NCI-H82 treated with DMSO at 0.1 percent for 48 hours (cell line): ENCODE measurements around the gene OR13J1.
"Not testable (repeated sequence)": the region's sequence is repeated elsewhere in the genome, so short reads cannot be mapped to it uniquely, and the experiment has no call there.

Experiments used
- DNase-seq: peaks from one replicate; lab custom pipeline; 2025; ENCODE audit not compliant: unreplicated experiment; lab: John Stamatoyannopoulos, UW

Gene OR13J1

DNA sequence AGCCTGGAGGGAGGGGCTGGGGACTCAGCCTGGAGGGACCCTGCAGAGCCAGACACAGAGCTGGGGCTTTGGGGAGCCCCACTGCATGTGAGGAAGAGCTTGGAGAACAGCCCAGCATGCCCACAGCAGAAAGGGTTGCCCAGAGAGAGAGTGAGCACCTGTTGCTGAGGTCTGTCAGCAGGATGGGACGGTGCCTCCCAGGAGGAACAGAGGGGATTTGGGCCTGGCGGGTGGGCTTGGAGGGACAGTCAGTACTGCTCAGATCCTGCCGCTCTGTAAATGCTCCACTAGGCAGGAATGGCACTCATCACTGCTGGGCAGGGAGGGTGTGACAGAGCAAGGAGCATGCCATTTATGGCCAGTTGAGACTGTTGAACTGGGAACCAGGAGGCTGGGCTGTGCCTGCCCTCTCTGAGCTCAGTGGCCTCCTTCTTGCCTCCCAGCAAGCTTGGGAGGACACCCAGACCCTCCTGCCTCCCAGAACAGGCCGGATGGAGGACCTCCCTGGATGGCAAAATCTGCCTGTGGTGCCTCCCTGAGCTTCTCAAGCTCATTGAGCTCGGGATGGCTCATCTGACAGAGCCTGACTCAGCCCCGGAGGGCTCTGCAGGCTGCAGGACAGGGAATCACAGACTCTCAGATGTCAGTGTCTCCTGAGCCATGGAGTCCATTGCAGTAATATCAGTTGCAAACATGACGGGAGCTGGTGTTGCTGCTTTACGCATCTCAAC is 35.0 kb upstream of the OR13J1 start:
- no peak for DNase-seq

DNA sequence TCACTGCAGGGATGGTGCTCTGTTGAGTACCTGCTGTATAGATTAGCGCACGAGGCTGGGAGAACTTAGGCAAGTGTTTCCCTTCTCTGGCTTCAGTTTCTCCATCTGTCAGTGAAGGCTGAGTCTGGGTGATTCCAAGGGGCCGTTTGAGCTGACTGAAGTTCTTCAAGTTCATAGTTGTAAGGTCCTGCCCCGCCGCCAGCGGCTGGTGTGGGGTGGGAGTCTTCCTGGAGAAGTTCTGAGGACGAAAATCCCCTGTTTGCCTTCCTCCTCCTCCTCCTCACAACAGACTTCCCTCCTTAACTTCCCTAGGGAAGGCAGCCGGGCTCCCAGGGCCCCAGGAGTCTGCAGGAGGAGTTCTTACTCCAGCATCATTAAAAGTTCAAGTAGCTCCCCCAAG is 34.1 kb upstream of the OR13J1 start:
- no peak for DNase-seq

DNA sequence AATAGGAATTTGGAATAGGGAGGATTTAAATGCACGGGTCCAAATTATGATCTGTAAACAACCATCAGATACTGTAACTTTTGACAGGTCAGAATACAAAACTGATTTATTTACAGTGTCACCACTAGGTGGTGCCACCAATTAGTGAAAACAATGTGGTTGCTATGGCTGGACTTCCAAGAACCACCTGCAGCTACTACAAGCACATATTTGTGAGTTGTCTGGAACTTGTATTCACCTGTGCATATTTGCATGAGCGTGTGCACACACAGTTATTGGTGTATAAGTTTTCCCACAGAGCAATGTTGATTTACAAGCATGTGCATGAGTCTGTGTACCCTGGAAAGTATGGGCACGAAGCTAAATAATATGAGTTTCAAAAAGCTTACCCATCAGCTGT is 32.8 kb upstream of the OR13J1 start:
- DNase-seq = peak; percentile 4

DNA sequence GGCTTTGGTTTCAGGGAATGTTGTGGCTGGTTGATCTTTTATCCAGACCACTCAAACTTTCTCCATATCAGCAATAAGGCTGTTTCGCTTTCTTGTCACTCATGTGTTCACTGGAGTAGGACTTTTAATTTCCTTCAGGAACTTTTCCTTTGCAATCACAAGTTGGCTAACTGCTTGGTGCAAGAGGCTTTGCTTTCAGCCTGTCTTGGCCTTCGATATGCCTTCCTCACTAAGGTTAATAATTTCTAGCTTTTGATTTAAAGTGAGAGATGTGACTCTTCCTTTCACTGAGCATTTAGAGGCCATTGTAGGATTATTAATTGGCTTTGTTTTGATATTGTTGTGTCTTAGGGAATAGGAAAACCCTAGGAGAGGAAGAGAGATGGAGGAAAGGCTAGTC is 28.8 kb upstream of the OR13J1 start:
- DNase-seq = no peak

DNA sequence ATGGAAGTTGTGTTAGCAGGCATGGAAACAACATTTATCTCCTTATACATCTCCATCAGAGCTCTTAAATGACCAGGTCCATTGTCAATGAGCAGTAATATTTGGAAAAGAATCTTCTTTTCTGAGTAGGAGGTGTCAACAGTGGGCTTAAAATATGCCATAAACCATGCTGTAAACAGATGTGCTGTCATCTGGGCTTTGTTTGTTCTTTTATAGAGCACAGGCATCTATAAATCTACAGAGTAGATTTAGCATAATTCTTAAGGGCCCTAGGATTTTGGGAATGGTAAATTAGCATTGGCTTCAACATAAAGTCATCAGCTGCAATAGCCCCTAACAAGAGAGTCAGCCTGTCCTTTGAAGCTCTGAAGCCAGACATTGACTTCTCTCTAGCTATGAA is 28.1 kb upstream of the OR13J1 start:
- DNase-seq = no peak

DNA sequence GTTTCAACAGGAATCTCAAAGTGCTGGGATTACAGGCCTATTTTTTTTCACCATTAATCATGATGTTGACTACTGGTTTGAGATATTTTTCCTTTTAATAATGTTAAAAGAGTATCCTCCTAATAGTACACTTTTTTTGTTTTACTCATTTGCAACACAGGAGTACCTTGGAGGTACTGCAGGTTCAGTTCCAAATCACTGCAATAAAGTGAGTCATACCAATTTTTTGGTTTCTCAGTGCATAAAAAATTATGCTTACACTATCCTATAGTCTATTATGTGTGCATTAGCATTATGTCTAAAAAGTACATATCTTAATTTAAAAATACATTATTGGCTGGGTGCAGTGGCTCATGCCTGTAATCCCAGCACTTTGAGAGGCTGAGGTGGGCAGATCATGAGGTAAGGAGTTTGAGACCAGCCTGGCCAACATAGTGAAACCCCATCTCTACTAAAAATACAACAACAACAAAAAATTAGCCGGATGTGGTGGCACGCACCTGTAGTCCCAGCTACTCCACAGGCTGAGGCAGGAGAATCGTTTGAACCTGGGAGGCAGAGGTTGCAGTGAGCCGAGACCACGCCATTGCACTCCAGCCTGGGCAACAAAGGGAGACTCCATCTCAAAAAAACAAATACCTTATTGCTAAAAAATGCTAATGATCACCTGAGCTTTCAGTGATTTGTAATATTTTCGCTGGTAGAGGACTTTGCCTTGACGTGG is 27.3 kb upstream of the OR13J1 start:
- DNase-seq = not testable (repeated sequence)

DNA sequence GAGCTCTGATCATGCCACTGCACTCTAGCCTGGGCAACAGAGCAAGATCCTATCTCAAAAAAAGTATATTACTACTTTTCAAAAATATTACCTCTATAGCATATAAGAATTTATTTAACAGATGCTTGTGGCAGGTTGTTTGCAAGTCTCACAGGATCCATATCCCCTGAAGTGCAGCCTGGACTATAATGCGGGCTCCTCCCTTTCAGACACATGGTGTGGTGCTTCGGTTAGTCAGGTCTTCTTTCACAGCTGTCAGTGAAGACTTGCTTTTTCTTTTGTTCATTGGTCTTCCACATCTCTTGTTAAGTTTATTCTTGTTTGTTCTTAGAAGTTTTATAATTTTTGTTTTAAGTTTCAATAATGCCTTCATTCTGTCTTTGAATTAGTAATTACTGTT is 26.4 kb upstream of the OR13J1 start:
- no peak for DNase-seq

DNA sequence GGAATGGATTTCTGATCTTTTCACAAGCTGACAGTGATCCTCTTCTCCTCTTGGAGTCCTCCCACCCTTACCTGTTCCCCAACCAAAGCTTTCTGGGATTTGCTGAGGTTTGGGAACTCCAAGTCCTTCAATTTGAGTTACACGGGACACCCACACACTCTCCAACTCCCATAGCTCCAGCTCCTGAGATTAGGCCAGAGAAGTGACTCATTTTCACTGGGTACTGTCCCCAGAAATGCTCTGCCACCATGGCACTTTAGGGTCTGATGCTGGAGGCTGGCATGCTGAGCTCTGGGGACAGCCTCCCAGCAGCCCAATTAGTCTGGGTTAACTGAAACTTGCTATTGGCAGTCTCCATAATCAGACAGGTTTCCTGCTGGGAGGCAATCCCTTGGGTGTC is 21.9 kb upstream of the OR13J1 start:
- DNase-seq = no peak

DNA sequence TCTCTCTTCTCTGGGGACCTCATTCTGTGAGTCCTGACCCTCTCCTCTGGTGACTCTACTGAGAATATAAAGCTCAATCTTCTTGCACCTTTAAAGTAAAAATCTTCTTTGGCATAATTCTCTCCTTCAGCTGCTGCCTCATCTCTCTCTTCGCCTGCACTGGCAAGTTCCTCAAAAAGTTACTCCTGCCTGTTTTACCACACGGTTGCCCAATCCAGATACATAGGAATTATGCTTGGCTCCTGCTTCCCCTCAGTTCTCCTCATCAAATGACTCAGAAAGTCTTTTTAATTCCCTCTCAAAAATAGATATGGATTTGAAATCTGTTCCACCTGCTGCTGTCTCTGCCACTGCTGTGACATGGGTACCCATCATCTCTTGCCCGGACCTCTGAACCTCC is 21.4 kb upstream of the OR13J1 start:
- no peak for DNase-seq

DNA sequence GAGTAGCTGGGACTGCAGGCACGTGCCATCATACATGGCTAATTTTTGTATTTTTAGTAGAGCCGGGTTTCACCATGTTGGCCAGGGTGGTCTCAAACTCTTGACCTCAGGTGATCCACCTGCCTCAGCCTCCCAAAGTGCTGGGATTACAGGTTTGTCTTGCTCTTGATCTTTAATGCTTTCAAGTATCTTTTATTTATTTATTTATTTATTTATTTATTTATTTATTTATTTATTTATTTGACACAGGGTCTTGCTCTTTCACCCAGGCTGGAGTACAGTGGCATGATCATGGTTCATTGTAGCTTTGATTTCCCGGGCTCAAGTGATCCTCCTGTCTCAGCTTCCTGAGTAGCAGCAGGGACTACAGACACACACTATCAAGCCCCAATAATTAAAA is 14.7 kb upstream of the OR13J1 start:
- not testable (repeated sequence) for DNase-seq

DNA sequence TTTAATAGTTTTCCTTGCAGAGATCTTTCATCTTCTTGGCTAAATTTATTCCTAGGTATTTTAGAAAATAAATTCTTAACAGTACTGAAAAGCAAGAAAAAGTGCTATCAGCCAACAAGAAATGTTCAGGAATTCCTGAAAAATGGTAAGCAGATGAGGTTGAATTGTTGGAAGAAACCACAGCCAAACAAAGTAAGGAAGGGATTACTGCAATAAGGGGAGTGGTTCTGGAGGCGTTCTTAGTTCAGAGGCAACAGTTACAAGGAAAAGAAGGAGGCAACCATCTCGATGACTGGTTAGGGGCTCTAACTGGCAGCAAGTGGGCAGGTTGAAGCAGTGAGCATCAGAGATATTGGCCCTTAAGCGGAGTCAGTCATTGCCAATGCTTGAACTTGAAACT is 12.8 kb upstream of the OR13J1 start:
- DNase-seq = peak; percentile 0

DNA sequence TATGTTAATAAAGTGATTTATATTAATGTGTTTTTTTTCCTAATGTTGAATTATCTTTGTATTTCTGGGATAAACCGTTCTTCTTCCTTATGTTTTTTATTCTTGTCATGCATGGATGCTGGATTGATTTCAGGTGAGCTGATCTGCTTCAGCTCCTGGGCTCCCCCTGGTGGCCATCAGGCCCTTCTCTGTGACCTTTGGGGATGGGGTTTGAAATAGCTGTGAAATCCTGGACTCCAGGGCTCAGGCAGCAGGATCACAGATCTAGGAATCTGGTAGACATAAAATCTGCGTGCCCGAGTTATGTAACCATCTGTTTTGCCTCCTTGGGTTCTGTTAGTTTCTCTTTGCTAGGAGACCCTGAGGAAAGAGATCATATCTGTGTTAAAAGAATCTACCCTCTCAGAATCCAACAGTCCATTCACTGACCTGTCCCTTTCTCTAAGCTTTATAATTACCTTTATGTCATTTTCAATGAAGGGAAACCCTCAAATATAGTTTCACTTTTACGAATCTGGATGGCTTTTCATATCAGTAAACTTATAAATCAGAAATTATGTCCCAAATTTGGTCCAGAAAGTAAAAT is 12.2 kb upstream of the OR13J1 start:
- peak; percentile 8 for DNase-seq

DNA sequence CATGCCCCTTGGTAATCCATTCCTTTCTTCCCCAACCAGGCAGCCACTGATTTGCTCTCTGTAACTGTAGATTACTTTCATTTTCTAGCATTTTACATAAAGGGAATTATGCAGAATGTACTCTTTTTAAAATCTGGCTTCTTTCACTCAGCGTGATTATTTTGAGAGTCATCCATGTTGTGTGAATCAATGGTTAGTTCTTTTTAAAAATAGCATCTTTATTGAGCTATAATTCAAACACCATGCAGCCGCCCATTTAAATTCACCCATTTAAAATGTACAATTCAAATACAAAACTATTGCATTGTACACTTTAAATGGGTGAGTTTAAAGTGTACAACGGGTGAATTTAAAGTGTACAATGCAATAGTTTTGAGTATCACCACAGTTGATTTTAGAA is 2.3 kb upstream of the OR13J1 start:
- no peak for DNase-seq

DNA sequence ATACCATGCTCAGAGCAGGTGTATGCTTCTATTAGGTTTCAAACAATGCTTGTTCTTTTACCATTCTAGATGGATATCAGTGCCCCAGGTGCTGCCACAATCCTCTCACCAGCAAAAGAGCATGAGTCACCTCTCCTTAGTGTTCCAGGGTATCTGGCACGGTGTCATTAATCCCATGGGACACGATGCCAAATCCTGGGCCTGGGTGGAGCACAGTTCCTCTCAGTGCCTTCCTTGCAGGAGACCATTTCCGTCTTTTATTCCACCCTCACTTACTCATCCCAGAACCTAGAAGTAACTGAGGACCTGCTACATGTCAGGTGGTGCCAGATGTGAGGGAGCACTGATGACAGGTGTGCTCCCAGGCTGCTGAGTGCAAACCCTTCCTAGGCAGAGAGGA is 1.3 kb upstream of the OR13J1 start:
- DNase-seq = no peak

DNA sequence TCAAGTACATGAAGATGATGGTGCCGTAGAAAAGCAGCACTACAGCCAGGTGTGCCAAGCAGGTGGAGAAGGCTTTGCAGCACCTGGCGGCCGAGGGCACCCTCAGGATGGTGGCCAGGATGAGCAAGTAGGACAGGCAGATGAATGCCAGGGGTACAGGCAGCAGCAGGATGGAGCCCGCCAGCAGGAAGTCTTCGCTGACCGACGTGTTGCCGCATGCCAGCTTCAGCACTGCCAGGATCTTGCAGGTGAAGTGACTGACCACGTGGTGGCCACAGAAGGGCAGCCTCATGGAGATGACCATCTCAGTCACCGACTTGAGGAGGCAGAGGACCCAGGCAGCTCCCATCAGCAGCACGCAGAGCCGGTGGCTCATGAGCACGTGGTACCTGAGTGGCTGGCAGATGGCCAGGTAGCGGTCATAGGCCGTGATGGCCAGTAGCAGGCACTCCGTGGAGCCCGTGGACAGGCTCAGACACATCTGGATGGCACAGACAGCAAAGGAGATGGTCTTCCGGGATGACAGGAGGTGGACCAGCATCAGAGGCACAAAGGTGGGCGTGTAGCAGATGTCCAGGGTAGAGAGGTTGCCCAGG is 482 bp downstream of the OR13J1 start:
- no peak for DNase-seq

DNA sequence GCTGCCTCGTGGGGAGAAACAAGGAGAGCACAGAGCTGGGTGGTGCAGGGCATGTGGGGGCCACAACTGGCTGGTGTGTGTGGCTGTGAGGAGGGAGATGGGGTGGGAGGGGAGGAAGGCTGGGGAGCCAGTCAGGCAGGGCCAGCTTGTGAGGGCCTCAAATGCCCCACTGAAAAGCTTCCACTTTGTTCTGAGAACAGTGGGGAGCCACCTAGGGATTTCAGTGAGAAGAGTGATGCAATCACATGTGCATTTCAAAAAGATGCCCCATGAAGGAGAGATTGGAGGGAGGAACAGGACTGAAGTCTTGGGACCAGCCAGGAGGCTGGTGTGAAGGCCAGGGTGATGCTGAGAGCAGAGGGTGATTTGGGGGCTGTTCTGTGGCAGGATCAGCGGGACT is 1.3 kb downstream of the OR13J1 start:
- no peak for DNase-seq

DNA sequence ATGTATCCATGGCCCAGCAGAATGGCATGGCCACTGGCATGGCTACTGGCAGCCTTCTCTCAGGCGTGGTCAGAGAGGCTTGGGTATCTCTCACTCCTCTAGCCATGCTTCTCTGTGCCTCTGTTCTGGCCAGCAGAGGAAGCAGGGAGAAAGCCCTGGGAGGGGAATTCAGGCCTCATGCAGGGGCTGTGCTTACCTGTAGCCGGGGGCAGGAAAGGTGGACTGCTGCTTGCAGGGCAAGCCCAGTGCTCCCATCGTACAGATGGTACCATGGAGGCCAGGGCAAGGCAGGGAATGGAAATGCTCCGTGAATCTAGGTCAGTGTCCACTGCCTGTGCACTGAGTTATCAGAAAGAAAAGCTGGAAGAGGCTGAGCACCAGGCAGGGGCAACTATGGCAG is 2.7 kb downstream of the OR13J1 start:
- no peak for DNase-seq

DNA sequence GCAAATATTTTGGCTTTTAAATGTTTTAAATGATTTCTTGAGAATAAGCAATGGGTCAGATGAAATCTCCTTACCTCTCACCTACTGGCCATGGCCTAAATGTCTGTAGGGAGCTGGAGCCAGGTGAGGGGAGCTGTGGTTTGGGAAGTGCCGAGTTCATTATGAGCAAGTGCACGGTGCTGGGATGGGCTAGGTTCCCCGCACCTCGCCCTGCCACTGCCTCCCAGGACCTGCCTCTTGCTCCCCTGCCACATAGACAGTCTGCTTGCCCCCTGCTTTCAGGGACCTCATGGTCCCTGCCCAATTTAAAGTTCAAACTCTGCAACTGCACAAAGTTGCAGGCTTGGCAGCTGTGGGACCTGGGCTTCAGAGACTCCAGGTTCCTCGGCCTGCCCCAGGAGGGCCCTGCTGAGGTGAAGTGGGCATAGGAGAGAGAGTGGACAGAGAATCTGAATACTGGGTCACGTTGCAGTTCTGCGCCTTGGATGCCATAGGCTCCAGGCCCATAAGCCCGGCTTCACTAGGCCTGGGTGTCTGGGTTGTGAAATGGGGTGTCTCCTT is 5.4 kb downstream of the OR13J1 start:
- no peak for DNase-seq

DNA sequence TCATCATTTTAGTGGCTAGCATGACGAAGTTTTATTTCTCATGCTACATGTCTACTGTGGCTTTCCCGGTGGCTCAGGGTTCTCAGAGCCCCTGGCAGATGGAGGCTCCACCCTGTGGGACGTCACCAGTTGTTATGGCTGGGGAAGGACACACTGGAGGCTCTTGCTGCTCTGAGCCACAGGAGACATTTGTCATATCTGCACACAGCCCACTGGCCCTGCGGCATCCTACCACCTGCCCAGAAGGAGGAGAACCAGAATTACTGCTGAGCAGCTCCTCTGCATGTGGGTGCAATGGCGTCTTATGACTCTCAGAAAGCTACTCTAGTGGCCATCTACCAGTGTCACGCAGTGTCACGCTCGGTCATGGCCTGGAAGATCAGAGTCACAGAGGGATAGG is 6.6 kb downstream of the OR13J1 start:
- DNase-seq = no peak

DNA sequence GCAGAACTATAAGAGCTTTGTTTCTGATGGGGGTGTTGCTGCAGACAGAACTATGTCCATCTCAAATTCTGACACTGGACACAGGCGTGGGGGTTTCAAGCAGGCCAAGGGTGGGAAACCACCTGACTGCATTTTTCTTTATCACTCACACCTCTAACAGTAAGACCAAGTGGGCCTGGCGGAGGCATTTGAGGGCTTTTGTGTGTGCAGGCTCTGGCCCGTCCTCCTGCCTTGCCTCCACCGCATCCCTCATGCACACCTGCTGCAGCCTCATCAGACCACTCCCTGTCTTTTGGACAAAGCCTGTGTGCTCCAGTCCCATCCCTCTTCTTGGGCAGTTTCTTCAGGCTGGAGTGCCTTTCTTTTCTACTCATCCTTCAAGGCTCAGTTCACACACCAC is 7.9 kb downstream of the OR13J1 start:
- no peak for DNase-seq

DNA sequence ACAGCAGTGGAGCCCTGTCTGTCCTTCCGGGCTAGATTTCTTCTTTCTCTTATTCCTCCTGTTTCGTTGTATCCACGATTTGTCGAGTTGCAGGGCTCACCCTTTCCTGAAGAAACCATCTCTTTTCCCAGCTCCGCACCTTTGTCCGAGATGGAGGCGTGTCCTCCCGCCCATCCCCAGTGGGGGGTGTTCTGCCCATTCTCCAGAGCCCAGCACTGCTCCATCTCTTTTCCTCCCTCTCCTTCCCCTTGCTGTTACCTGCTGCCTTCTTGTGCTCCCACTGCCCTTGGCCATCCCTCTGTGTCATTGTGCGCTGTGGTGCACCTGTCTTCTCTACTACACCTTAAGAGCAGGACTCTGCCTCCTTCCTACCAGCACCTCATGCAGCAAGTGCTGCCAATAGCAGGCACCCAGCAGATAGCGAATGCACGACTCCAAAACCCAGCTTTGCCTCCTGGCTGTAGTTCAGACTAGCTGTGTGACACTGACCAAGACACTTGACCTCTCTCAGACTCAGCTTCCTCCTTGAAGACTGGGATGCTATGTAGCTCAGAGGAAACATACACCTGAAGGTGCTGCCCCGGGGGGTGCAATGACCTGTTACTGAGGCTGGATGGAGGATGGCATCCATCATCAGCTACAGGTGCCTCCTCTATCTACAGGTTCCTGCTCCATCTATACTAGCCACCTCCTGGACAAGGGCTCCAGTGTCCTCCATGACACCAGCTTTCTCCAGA is 8.9 kb downstream of the OR13J1 start:
- DNase-seq = no peak
